ENCODE results near the gene HDAC11.

HDAC11 gene

DNA sequence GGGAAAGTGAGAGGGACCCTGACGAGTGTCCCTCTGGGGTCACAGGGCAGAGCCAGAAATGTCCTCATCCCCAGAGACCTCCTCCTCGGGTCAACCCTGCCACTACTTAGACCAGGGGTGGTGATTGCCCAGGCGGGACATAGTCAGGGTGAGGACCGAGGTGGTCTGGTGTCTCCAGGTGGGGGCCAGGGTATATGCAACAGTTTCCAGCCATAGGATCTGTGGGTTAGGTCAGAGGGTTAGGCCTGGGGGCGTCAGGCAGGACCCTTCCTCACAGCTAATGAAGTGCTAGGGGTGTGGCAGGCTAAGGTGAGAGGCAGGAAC is 46.5 kb downstream of the HDAC11 start:
- DNase-seq: no peak

DNA sequence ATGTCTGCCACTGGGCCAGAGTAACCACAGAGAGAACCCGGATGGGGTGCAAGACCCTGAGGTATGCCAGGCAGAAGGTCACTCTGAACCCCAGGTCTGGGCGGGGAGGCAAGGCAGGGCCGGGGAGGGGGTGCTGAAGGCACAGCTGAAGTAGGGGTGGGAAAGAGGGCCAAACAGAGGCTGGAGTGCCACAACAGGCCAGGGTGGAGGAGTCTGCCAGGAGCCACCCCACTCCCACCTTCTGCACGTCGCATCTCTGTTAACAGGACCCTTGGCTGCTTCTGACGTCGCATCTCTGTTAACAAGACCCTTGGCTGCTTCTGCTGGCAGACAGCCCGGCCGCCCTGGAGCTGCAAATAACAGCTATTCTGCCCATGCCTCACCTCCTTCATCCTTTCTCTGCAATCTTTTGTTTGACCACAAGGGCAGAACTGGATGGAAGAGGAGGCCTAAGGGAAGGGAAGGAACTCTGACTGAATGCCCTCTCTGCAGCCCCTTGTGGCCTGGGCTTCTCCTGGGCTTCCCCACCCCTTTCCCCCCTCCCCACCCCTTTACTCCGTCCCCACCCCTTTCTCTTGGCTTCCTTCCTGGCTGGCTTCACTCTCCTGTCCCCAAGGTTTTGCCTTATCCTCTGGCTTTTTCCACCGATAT is 48.2 kb downstream of the HDAC11 start:
- no peak for DNase-seq

DNA sequence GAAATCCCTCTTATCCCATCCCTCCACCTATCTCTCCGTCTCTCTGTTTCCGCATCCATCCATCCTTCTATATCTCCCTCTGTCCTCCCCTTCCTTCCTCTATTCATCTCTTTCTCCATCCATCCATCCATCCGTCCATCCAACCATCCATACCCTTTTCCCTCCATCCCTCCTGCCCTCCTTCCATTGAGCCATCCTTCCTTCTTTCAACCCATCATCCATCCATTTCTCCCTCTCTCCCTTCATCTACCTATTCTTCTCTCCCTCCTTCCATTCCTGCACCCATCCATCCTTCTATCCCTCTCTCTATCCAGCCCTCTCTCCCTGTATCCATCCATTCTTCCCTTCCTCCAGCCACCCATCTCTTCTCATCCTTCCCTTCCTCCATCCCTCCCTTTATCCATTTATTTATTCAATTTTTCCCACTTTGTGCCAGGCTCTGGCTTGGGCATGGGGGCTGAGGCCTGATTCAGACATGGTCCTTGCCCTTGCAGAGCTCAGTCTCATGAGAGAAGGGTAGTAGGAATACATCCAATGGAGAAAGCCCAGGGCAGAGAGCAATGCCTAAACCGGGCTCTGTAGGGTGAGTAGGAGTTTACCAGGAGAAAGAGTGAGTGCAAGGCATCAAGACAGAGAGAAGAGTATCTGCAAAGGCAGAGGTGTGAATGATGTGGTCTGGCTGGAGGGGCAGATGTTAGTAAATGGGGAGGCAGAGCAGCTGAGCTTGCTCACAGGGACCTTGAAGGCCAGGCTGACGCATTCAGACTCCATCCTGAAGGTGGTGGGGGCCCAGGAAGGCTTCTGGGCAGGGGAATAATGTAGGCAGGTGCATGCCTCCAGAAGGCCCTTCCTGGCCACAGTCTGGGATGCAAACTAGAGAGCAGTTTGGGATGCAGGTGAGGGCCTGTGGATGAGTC is 49.3 kb downstream of the HDAC11 start:
- no peak for DNase-seq

DNA sequence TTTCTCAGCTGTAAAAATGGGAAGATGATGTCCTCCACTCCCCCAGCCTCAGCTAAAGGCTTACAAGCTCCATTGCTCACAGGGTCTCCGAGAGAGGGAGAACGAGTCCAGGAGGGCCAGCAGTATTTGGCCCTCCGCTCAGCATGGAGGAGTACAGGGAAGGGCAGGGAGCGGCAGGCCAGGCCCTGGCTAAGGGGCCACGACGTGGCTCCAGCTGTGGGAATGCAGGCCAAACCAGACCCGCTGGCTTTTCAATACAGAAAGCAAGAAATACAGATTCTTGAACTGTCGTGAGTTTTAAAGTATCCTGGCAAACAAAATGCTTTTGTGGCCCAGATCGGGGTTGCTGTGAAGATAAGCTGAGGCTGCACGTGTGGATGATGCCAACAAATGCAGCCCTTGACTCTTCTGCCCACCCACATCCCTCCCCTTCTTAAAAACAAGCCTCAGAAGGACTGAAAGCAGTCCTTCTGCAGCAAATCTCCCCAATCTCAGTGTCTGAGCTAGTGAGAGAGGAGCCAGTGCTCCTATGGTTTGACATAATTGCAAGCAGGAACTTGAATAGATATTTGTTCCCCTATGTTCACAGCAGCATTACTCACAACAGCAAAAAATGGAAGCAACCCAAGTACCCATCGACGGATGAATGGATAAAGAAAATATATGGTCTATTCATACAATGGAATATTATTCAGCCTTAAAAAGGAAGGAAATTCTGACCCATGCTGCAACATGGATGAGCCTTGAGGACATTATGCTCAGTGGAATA is 50.3 kb downstream of the HDAC11 start:
- DNase-seq: no peak

DNA sequence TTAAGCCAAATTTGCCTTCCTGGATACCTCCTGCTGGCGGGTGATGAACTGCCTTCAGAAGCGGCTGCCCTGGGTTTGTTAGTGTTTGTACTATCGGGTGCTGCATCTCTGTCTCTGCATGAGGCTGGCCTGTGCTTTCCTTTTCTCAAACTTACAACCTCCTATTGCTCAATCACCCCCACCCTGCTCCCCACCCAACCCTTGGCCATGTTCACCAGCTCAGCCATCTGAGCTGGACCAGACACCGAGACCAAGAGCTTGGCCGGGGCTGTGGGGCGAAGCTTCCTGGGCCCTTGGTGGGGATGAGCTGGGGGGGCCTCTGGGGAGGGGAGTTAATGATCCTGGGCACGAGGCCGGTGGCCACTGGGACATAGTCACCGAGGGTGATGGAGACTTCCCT is 52.0 kb downstream of the HDAC11 start:
- no peak for DNase-seq

DNA sequence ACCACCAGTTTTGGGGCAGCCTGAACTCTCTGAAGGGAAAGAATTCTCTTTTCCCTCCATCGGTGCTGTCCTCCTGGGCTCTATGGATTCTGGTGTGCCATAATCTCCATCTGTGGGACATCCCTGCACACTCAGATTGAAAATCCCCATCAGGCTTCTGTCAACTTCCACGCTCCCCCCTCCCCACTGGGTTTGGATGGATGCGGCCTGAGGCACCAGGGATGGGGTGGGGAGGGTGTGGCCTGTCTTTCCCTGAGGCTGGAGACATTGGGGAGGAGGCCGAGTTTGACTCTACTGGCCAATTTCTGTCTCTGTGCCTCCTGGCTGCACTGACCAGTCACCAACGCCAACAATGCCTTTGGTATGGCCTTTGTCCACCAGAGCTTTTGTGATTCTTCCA is 52.5 kb downstream of the HDAC11 start:
- DNase-seq: no peak

DNA sequence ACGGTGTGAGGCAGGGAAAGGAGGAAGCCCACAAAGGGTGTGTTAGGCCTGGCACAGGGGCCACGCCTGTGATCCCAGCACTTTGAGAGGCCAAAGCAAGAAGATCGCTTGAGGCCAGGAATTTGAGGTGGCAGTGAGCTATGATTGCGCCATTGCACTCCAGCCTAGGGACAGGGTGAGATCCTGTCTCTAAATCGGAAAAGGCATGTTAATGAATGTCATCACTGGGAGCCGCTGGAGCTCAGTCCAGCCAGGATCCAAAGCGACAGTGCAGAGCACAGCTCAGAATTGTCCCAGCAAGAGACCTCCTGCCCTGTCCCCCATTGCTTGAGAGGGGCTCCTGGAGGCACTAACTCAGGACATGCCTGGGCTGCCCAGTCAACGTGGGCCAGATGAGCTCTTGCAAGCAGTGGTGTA is 53.8 kb downstream of the HDAC11 start:
- DNase-seq: no peak

DNA sequence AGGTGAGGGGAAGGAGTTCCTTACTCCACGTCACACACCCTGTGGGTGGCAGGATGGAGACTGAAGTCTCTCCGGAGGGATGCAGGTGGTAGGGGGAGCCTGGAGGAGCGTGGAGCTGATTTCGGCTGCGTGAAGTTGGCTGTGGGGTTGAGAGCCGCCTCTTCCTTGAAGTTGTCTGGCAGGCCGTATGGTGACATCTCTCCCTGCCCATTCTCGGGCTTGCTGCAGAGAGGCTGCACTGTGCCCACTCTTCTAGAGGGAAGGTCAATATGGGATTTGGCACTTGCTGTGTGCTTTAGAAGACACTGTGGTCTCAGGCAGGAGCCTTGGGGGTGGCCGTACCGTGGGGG is 55.4 kb downstream of the HDAC11 start:
- DNase-seq: no peak

DNA sequence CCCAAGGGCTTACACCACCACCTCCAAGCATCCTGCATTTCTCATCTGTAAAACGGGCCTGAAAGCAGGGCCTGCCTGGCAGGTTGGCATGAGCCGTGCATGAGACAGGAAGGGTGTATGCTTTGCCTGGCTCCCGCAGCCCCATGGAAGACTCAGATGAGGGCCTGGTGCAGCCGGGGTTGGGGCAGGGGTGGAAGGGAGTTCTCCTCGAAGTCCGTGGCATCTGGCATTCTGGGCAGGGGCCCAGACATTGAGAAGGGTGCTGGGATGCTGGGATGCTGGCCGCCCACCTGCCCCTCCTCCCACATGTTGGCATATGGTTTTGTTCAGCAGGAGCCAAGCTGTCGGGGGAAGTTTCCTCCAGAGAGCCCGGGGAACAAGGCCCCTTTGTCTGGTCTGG is 55.8 kb downstream of the HDAC11 start:
- DNase-seq: no peak

DNA sequence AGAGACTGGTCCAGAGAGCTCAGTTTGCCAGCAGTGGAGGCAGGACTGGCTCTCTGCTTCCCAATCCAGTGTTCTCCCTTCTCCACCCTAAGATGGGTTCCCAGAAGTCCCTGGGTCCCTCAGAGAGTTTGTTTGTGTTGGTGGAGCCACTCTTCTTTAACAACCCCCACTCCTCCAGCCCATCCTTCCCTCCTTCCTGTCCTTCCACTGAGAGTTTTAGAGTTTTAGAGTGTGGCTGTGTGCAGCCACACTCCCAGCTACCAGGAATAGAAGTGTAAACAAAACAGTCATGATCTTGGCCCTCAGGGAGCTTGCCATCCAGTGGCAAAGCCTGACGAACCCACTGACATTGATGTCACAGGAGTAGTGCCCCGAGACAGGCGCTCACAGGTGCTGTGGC is 56.3 kb downstream of the HDAC11 start:
- no peak for DNase-seq

DNA sequence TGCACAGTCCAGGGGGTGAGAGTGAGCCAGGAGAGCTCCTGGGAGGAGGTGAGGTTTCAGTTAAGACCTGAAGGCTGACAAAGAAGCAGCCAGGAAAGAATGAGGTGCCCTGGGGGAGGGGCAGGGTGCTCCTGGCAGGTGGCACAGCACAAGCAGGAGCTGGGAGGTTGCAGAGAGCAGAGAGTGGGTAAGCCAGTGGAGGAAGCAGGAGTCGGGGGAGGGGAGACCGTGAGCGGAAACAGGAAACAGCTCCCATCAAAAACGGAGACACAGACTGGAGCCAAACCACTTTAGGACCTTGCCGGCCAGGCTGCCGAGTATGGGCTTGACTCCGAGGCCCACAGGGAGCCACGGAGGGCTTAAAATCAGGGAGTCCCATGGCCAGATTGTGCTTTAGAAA is 56.7 kb downstream of the HDAC11 start:
- DNase-seq: no peak

DNA sequence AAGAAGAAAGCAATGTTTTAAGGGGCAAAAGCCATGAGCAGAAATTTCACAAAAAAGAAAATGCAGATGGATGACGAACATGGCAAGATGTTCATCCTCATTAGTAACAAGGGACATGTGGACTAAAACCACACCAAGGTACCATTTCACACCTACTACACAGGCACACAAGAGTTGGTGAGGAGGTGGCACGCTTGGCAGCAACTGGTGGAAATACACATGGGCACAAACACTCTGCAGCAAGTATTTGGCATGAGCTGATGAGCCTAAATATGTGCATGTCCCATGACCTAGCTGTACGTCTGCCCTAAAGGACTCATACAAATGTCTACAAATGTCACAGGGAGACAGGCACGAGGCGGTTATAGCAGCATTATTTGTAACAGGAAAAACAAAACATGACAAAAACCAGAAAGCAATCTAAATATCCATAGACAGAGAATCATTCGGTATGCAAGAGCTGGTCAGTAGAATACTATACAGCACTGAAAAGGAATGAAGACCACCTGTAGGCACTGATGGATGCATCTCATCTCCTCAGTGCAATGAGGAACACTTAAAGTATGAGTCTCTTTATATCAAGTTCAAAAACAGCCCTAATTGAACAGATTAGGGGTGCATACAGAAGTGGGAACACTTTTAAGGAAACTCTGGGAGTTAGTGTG is 57.3 kb downstream of the HDAC11 start:
- DNase-seq: no peak

DNA sequence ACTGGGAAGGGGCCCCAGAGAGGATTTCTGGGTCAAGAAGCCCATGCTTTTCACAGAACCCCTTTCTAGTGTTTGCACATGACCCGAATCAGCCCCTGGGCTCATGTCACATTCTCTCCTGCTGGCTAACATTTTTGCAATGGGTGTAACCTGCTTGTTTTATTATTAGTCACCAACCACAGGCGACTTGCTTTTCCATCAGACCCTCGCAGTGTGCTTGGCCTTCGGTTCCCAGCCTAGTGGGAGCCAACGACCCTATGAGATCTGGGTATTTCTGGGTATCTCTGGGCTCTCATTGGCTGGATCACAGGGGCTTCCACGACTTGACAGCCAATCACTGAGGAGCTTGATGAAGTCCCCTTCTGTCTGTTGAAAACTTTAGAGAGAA is 57.8 kb downstream of the HDAC11 start:
- DNase-seq: no peak

DNA sequence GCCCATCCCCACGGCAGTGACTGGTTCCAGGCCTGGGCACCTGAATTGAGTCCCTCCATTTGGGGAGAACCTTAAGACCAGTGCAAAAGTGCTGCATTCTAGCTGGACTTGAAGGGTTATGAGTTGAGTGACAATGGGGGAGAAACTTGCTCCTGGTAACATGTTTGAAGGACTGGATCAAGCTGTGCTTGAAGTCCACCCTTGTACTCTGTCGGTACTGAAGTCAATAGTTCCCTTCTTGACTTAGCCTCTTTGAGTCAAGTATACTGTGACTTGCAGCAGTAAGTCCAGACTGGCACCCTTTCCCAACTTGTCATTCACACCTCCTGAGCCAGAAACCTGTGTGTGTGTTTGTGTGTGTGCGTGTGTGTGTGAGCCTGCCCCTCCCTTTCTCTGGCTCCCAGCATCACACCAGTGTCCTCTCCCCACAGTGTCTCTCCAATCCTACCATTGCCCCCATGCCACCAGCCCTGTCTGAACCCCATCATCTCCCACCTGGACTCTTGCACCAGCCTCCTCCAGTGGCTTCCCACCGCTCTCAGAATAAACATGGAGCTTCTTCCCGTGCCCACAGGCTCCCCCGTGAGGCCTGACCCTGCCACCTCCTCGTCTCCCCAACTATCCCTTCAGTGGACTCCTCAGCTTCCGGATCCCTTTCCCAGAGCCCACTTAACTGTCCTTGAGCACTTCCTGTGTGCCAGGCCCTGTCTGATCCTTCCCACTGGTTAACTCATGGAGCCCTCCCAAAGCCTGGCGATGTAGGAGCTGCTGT is 58.6 kb downstream of the HDAC11 start:
- DNase-seq: no peak

DNA sequence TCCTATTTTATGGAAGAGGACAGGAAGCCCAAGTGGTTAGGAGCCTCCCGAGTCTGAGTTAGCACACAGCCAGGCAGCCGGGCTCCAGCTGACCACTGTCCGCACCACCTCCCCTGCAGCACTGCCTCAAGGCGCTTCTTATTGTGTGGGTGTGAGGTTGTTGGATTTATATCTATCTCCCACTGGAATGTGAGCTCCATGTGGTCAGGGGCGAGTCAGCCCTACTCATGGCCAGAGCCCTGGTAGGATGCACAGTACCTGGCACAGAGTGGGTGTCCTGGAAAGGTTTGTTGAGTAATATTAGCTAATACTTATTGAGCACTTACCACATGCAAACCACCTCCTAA is 59.2 kb downstream of the HDAC11 start:
- DNase-seq: no peak

DNA sequence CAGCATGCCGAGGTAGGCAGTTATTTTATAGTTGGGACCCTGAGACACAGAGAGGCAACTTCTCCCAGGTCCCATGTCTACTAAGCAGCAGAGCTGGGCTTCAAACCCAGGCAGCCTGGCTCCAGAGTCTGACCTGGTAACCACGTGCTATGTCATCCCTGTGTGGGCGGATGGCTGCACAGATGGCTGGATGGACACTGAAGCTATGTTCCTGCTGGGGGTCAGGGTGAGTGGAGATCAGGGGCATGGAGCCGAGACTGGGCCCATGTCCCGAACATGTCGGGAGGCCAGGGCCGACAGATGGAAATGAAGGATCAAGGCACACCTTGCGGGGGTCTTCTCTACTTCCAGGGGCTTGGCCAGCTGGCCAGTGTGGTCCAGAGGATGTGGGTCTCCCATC is 59.6 kb downstream of the HDAC11 start:
- no peak for DNase-seq

DNA sequence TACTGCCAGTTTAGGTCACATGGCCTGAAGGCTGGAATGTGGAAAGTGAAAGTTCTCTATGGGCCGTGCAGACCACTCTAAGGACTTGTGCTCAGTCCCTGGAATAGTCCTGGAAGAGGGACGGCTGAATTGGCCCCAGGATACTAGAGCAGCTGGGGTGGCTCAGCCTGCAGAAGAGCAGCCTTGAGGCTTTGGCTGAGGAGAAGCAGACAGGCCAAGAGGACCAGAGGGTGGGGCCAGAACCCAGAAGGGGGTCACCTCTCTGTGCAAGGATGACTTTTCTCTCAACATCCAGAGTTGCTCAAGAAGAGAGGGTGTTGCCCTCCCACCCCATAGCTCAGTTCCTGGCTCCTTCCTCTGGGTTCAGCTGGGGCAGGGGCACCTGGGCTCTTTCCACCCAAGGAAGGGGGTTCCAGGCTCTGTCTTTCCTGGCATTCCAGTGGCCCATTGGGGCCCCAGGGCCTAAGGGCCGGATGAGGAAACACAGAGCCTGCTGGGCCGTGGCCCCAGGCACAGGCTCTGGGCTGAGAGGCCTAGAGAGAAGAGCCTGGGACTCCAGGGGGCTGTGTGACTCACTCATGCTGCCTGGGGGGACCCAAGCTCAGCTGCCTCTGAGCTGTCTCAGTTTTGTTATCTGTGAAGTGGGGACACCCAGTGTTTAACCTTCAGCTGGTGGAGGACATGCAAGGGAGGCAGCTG is 60.3 kb downstream of the HDAC11 start:
- DNase-seq: no peak

DNA sequence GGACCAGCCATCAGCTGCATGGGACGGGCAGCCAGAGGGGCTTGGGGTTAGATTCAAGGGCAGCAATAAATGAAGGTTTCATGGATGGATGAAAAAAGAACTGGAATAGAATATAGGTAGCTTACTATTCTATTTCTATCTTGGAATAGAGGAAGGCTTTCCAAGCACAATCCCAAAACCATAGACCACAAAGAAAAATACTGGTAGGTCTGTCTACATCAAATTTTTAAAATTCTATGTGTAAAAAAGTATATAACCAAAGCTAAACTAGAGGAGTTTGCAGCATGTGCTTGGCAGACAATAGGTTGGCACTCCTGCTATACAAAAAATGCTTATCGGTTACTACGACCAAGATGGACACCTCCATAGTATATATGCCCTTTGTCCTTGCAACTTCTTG is 61.6 kb downstream of the HDAC11 start:
- no peak for DNase-seq

DNA sequence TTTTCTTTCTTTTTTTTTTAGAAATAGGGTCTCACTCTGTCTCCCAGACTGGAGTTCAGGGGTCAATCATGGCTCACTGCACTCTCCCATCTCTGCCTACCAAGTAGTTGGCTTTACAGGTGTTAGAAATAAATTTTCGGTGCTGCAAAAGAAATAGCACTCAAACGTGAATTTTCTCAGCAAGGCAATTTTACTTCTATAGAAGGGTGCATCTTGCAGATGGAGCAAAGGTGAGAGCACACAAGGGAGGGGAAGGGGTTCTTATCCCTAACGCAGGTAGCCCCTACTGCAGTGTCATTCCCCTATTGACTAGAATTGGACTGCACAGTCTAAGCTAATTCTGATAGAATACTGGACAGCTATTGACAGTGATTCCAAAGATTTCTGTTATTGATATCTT is 62.0 kb downstream of the HDAC11 start:
- no peak for DNase-seq

DNA sequence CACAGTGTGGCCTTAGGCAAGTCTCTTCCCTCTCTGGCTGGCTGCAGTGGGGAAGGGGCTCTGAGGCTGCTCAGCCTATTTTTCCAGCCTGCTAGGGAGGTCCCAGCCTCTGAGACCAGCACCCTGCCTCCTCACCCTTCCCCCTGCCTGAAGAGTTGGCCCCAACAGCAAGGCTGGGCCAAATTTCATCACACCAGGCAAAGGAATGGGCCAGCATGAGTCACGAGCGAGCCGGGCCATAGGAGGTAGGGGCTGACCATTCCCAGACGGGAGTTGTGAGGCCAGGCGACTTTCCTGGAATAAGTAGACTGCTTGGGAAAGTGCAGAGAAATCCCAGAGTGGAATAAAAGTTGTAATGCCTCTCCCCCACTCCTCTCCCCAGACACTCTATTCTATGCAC is 63.1 kb downstream of the HDAC11 start:
- no peak for DNase-seq

DNA sequence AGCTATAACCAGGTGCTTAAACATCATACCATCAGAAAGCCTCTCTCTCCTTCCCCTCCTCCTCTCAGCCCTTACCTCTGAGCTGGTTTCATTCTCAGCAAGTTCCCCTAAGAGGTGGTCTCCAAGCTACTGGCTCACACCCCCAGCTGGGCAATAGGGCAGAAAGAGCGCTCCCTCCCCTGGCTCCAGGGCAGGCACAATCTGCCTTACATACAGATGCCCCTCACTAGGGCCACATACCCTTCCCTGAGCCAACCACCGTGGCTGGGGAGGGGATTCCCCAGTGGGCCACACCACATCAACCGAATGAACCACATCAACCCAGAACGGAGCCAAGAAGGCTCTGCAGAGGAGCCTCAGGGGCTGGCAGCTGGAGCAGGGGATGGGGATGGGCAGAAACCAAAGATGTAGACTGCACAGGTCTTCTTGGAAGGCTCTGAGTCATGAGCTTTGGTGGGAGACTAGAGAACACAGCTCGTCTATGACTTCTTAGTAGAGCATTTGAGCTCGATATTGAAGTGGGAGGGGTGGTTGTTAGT is 64.3 kb downstream of the HDAC11 start:
- no peak for DNase-seq

Measured in inflammatory macrophage (primary cell).